Sigmoid colon (tissue), 4 donors: ENCODE results near the gene ST6GALNAC1.

Experiments used
- CTCF ChIP-seq, 4 experiments: fragments of 450-650 bp in 3 of 4; fragments of 200-600 bp in 1 of 4; IDR thresholded peaks; one replicate each; pipeline ENCODE4 v1.5.1; 2016 to 2019; ENCODE audit warnings: antibody characterized with exemption in 4 of 4, mild to moderate bottlenecking in 3 of 4, moderate library complexity in 2 of 4
- EP300 ChIP-seq, 4 donors: sonication (generic); formaldehyde crosslinking; IDR thresholded peaks; one replicate each; pipeline ENCODE4 v1.6.1; 2017; ENCODE audit warnings: antibody characterized with exemption in 4 of 4
- POLR2A ChIP-seq, 2 donors: fragments of 450-650 bp; IDR thresholded peaks; one replicate each; pipeline ENCODE4 v1.6.1; 2016; ENCODE audit warnings: antibody characterized with exemption in 2 of 2, mild to moderate bottlenecking in 2 of 2, moderate library complexity in 2 of 2

GRCh38 chr17:76578376-76578775 is 65.2 kb downstream of the ST6GALNAC1 start:
- TF ChIP-seq EP300 (IDR thresholded peaks at IDR 0.05) (no peak), CTCF (IDR thresholded peaks at IDR 0.05) (no peak), POLR2A (IDR thresholded peaks at IDR 0.05) (no peak)
